SKM-1 treated with dmso at 0.1 percent for 144 hours (cell line): ENCODE measurements around the gene SORCS1.

Source experiments
- DNase-seq: peaks from one replicate; lab custom pipeline; 2025; ENCODE audit not compliant: unreplicated experiment; lab: John Stamatoyannopoulos, UW

SORCS1 gene

GRCh38 chr10:107104026-107104652, 60.4 kb downstream of the SORCS1 start:
- no peak for DNase-seq

DNA sequence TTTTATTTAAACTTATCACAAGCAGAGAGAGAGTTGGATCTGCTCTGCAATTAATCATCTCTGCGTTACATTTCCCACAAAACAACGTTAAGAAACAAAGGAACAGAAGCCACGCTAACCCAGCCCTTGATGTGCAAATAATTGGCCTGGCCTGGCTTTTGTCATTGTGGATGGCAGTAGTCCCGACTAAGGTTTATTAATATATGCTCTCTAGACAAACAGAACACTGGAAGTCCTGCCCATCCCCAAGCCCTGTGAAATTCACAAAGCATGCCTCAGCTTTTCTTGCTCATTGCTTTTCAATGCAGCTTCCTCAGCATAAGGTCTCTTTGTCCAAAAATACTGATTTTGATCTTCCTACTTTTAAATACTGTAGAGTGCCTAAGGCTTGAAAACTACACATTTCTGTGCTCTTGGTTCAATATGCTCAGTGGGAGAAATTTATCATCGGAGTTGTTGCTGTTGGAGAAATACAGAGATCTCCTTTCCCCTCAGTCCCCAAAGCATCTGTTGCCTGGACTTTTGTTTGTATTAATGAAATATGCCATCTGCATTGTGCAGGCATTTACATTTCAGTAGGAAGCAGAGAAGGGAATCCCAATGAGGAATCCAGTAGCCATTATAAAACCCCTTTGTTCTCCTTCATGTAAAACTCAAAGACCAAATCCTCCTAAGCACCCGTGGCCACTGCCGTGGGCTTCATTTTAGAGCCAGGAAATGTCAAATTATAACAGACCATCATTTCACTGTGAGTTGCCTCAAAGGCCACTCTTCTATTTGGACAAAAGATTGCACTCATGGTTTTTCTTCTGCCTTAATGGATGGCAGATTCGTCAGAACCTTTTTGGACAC, 61.1 kb downstream of the SORCS1 start:
- DNase-seq, result no peak

DNA sequence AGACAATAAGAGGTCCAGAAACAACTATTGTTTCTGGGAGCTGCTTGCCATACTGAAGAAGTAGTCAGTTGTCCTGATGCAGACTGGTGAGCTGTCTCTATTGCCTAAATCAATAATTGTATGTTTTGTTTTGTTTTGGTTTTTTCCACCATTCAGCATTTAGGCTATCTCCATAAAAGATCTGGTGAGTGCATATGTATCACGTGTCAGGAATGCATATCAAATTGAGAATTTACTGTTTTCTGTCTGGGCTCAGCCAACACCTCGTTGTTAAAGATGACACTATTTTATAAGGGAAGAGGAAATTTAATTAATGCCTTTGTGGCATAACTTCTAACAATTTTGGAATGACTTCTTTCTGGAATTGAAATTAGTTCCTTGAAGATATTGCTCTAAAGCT, 66.2 kb downstream of the SORCS1 start:
- DNase-seq, result no peak

DNA sequence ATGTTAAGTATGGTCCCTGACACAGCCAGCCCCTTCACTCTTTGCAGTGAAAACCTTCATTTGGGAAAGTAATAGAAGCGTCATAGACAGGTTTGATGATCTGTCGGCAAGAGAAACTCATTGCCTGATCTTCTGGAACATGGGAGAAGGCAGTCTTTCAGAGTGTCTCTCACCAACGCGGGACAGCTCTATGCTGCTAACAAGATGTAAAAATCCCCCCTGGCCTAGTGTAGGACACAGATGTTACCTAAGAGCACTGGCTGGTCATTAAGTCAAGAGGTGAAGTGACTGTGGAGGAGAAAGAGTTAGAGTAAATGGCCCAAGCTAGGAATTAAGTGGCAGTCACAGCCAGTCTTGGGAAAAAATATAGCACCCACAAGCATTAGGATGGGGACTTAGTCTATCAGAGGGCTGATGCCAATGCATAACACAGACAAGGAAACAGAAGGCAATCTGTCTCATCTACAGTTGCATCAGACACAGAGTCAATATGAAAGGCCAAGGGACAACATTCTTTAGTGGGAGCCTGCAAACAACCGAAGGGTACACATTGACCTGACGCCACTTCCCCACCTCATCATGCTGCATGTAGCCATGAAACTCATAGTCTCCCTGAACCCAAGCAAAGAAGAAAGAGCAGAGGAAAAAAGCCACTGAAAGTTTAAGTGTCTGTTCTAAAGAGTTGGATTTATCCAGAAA, 69.5 kb downstream of the SORCS1 start:
- DNase-seq, result no peak

- no peak for DNase-seq
Observed at GRCh38 chr10:107092321-107092720, 72.2 kb downstream of the SORCS1 start.

DNA sequence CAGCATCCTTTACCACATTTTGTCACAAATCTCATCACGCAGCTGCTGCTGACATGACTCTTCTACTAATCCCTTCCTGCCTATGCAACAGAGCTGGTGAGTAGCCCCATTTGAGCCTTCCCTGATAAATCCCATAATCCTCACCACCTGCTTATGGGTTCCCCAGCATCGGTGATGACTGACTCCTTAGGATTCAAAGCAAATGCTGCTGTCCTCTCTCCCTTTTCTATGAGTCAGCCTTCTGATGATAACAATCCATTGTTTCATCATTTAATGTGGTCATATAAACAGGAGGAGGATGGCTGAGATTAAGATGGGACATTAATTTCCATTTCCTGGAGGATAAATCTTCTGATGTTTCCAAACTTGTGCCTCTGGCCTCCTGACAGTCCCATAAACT, 73.4 kb downstream of the SORCS1 start:
- no peak for DNase-seq

DNA sequence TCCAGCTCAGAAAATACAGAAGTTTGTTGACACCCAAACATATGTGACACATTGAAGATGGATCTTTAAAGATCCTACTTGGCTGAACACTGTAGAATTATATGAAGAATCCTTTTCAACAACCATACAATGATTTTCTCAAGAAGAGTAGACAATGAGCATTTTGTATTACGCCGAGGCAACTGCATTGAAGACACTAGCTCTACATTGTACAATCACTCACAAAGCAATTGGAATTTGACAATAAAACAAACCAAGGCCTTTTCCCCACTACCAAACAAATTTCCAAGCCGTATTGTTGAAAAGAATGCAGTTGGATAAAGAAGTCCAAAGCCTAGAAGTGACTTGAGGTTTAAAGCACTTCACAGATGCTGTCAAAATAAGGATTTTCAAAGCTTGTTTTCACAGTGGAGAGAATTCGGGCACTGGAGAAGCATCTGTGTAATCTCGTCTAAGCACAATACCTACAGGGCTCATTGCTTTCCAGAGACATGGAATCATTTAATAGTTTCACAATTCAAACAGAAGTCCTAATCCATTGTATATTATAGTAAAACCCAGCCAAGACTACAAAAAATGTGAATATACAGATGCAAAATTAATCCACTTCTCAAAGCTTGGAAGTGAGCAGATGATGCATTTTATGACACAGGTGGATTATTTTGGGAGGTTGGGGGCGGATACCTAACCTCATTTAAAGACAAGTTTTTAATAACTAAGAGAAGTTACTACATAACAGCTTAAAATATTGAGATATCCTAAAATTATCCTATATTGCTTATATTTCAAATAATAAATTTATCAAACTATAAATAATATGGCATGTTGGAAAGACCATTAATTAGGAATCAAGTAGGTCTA, 78.6 kb downstream of the SORCS1 start:
- DNase-seq, result no peak

DNA sequence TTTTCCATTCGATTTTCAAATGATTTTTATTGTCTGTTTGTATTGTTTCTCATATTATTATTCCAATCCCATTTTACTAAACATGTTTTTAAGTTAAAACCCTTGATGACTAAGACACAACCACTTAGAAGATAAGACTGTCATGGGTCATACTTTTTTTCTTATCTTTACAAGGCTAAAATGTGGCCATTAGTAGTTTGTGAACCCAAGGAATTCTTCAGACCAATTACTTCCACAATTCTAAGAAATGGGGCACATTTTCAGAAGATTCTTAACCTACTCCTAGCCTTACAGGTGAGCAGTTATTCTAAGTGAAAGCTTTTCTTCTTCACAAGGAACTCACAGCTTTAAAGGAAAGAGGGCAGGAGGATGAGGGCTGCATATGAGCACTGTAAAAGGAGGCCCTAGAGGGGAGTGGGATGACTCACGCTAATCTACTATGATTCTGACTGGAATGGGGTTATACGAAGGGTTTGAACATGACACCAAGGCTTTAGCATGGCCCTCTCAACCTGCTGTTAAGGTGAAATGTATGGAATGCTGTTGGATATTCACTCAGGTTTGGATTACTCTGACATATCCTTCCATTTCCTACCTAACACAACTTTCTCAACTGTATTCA, 81.0 kb downstream of the SORCS1 start:
- no peak for DNase-seq

DNA sequence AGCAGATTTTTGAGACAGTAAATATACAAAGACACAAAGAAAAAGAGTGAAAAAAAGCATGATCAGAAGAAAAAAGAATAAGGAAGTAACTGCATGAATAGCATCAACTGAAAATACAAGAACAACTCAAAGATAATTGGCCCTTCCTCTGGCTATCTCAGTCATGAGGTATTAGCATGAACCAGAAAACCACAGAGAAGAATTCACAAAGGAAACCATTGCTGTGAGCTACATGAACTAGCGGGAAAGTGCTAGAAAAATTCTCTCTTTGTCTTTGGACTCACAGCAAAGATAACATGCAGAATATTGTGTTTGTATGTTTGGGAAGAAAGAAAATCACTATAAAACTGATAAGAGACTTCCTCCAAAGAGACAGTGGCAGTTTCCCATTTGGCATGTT, 82.9 kb downstream of the SORCS1 start:
- no peak for DNase-seq

DNA sequence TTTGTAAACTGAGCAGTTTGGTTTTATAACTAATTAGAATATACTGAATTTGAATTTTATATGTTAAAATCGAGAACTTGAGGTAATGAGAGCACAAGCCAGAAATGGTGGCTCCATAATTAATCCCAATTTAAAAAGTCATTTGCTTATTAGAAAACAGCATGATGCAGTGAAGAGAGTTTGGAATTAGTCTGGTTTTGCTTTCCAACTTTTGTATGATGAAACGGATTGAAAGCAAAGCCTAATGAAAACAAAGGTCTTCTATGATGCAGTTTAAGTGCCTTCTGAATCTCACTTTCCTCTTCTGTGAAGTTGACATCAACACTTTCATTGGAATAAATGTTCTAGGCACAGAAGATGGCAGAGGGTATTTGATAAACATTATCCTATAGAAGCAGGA, 89.4 kb downstream of the SORCS1 start:
- DNase-seq, result no peak

- DNase-seq, result no peak
Observed at GRCh38 chr10:107072786-107073185, 91.7 kb downstream of the SORCS1 start.

DNA sequence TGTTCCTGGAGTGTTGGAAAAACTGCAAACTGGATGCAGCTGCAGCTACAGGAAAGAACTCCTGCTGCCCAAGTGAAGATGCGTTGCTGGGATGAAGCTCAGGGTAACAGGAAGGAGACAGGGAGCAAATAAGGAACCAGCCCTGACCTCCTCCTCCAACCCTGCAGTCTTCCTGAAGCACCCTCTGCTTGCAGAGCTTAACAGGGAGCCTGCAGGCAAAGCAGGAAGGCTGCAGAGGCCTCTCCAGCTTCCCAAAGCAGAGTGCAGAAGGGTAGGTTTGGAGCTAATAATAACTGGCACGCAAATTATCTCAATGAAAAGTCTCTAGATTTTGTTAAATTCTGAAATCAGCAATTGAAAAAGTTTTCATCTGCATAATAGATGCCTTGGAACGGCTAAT, 92.5 kb downstream of the SORCS1 start:
- no peak for DNase-seq

DNA sequence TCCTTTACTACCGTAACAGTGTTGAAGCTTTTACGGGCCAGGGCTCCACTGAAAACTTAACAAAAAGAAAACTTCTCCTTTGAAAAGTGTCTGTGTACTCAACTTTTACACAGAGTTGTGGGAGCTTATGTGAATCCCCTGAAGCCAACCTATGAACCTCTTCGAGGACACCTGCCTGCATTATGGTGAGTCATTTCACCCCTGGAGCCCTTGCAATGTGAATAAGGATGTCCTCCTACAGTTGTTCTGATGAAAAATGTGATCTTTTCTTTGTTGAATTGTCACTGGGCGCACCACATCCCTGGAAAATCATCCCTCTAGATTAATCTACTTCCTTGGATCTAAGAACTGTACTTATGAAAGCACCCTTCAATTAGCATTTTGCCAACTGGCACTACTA, 93.2 kb downstream of the SORCS1 start:
- DNase-seq, result no peak

GRCh38 chr10:107067843-107068242, 96.7 kb downstream of the SORCS1 start:
- no peak for DNase-seq

- DNase-seq, result no peak
Observed at GRCh38 chr10:107064075-107064474, 100.4 kb downstream of the SORCS1 start.

DNA sequence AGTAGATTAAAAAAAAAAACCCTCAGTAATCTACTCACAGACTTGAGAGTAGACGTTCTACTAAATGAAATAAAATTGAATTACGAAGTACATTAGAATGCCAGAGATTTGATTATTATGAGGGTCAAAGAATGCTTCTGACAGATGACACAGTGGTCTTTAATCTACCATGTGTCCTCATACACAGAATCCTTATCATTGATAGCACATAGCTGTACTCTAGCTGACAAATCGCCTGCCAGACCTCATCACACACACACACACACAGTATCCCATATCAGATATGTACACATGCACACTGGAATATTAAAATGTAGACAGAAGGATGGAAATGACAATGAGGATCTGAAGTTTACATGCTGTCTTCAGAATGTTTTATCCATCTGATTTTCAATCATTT, 104.6 kb downstream of the SORCS1 start:
- no peak for DNase-seq

- no peak for DNase-seq
Observed at GRCh38 chr10:107059068-107059804, 105.3 kb downstream of the SORCS1 start.

DNA sequence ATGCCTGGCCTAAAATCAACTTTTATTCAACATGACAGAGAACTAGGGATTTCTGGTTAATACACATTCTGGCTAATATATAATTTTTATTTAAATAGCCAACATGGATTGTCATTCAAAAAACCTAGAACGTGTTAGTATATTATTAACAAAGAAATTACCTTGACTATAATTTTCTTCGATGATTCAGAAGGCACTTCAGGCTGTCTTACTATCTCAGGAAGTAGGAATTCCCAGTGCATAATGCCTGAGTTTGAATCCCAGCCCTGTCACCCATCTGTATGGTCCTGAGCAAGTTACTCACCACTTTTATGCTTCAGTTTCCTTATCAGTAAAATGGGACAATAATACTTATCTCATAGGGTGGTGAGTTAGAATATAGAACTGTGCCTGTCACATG, 106.2 kb downstream of the SORCS1 start:
- no peak for DNase-seq

- no peak for DNase-seq
Observed at GRCh38 chr10:107056182-107056581, 108.3 kb downstream of the SORCS1 start.
